Right lobe of liver (tissue), 4 donors: ENCODE data around the gene SCGB1C2.

Experiments used
- CTCF ChIP-seq, 4 donors: fragments of 200-600 bp in 3 of 4; fragments of 450-650 bp in 1 of 4; IDR thresholded peaks; one replicate each; pipeline versions ENCODE4 v1.5.1 to v1.8.0; 2016 to 2022; ENCODE audit warnings: antibody characterized with exemption in 4 of 4, mild to moderate bottlenecking in 2 of 4
- POLR2A ChIP-seq: fragments of 450-650 bp; IDR thresholded peaks from one replicate; pipeline ENCODE4 v1.6.1; 2017; ENCODE audit warnings: antibody characterized with exemption, mild to moderate bottlenecking
- donor health status: DM: no; HTN: no; CAD: no.
- donor health status: DM: no; HTN: no; CAD: no.
- donor health status: DM: no; HTN: yes; CAD: no.

- no peak for TF ChIP-seq POLR2A
- no peak for TF ChIP-seq CTCF (IDR thresholded peaks at IDR 0.05)
These were observed 9.8 kb downstream of the SCGB1C2 start for GRCh38 chr17:146983-147761.
